Dermis blood vessel endothelial cell (primary cell): Measurements from ENCODE around the gene GNAI2. TPM values are rescaled to one million over a fixed set of nuclear protein-coding genes. Genes with fewer than 3 reads are reported as not detected.
A peak's percentile ranks its signal among the peaks of the same experiment; 100 is the strongest.

Experiments used
- DNase-seq: peaks from one replicate; pipeline ENCODE4 v3.0.0; 2010
- total RNA-seq: library from RNA; depleted of rRNA; stranded (reverse); fragments of >200 nt; gene quantifications from 2 replicates; pipeline ENCODE4 v1.2.3, GENCODE V29; 2014

GNAI2 gene
- total RNA-seq = 624 and 776 TPM in 2 replicates

- peak; percentile 98 for DNase-seq
Observed at GRCh38 chr3:50235716-50236483, at the start of gene GNAI2. TSS of gene GNAI2 (plus strand) at chr3:50236204. CDS start at chr3:50236336, 132 bp downstream.

GRCh38 chr3:50187750-50188149, 48.3 kb upstream of the GNAI2 start:
- DNase-seq = no peak

- DNase-seq = peak; percentile 91
Observed at GRCh38 chr3:50189274-50189673, 46.7 kb upstream of the GNAI2 start.

GRCh38 chr3:50189989-50190388, 46.0 kb upstream of the GNAI2 start:
- no peak for DNase-seq

- peak; percentile 33 for DNase-seq
Observed at GRCh38 chr3:50190936-50191660, 44.9 kb upstream of the GNAI2 start, which contains the start of gene GNAT1. TSS of gene GNAT1 (plus strand) at chr3:50191610. CDS start at chr3:50191726, 116 bp downstream.

GRCh38 chr3:50192124-50192523, 43.9 kb upstream of the GNAI2 start:
- DNase-seq = no peak

- DNase-seq = peak; percentile 83
Observed at GRCh38 chr3:50192689-50193141, 43.3 kb upstream of the GNAI2 start.

GRCh38 chr3:50193286-50193685, 42.7 kb upstream of the GNAI2 start:
- no peak for DNase-seq

GRCh38 chr3:50193746-50194127, 42.3 kb upstream of the GNAI2 start:
- DNase-seq = no peak

GRCh38 chr3:50194128-50194902, 41.7 kb upstream of the GNAI2 start:
- peak; percentile 81 for DNase-seq

- DNase-seq = peak; percentile 32
Observed at GRCh38 chr3:50194903-50195500, 41.0 kb upstream of the GNAI2 start.

GRCh38 chr3:50195501-50196252, 40.3 kb upstream of the GNAI2 start:
- no peak for DNase-seq

GRCh38 chr3:50196253-50196801, 39.7 kb upstream of the GNAI2 start:
- DNase-seq = no peak

- DNase-seq = no peak
Observed at GRCh38 chr3:50201573-50202315, 34.3 kb upstream of the GNAI2 start.

- no peak for DNase-seq
Observed at GRCh38 chr3:50202353-50203112, 33.5 kb upstream of the GNAI2 start.

GRCh38 chr3:50203113-50203808, 32.7 kb upstream of the GNAI2 start:
- no peak for DNase-seq

- no peak for DNase-seq
Observed at GRCh38 chr3:50203809-50204803, 31.9 kb upstream of the GNAI2 start.

- DNase-seq = peak; percentile 21
Observed at GRCh38 chr3:50204804-50205412, 31.1 kb upstream of the GNAI2 start, which contains the start of gene SLC38A3. TSS of gene SLC38A3 (plus strand) at chr3:50205271. CDS start at chr3:50214200, 8,929 bp downstream.
